UCSD-AML1 (cell line): Measurements from ENCODE around the gene FBXO44.
A peak's percentile ranks its signal among the peaks of the same experiment; 100 is the strongest.
"Not testable (repeated sequence)": the region's sequence is repeated elsewhere in the genome, so short reads cannot be mapped to it uniquely, and the experiment has no call there.

ENCODE experiments used
- DNase-seq: peaks from one replicate; lab custom pipeline; 2025; ENCODE audit not compliant: unreplicated experiment; lab: John Stamatoyannopoulos, UW

Gene FBXO44, protein sequence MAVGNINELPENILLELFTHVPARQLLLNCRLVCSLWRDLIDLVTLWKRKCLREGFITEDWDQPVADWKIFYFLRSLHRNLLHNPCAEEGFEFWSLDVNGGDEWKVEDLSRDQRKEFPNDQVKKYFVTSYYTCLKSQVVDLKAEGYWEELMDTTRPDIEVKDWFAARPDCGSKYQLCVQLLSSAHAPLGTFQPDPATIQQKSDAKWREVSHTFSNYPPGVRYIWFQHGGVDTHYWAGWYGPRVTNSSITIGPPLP

DNA sequence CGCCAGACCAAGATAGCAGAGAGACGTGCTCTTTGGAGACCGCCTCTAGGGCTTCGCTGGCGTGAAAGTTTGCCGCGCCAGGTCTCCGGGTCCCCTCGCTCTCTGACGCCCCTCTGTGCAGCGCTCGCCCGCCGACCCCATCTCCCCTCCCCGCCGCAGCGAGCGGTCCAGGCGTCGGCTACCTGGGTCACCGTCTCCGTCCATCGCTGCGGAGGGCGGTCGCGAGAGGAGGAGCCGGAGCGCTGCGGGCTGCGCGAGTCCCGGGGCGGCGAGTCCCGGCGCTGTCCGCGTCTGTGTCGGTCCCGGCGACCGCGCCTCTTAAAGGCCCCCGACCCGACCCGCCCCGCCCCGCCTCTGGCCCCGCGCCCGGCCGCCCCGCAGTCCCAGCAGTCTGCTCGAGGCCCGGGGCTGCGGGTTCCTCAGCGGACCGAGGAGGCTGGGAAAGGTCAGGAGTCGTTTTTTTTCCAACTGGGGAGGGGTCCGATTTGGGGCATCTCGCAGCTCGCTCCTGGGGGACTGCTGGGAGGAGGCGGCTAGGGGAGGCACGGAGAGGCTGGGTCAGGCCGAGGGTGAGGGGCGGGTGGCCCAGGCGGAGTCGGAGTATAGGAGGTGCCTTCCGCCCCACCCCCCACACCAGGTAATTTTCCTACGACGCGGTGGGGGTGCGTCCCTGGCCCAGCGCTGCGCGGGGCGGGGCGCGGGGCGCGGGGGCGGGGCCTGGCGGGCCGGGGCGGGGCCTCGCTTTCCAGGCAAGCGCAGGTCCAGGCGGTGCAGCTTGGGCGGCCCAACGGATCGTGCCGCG lies at the start of gene FBXO44, which contains the start of gene FBXO2:
TSS of gene FBXO44 (plus strand) at position 741 of the 802 bp plus-strand sequence. CDS start 959 bp downstream, outside the sequence.
TSS of gene FBXO2 (minus strand) at position 293 of the 802 bp plus-strand sequence. CDS start at position 204, 89 bp downstream.
- DNase-seq, result peak; percentile 19

DNA sequence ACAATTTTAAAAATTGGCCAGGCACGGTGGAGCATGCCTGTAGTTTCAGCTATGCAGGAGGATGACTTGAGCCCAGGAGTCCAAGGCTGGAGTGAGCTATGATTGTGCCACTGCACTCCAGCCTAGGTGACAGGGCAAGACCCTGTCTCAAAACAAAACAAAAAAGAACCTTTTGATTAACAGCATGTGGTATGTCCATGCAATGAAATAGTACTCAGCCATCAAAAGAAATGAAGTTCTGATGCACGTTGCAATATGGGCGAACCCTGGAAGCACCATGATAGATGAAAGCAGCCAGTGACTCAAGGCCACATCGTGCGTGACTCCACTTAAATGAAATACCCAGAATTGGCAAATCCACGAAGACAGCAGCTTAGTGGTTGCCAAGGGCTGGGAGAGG lies 47.9 kb upstream of the FBXO44 start:
- DNase-seq, result no peak

DNA sequence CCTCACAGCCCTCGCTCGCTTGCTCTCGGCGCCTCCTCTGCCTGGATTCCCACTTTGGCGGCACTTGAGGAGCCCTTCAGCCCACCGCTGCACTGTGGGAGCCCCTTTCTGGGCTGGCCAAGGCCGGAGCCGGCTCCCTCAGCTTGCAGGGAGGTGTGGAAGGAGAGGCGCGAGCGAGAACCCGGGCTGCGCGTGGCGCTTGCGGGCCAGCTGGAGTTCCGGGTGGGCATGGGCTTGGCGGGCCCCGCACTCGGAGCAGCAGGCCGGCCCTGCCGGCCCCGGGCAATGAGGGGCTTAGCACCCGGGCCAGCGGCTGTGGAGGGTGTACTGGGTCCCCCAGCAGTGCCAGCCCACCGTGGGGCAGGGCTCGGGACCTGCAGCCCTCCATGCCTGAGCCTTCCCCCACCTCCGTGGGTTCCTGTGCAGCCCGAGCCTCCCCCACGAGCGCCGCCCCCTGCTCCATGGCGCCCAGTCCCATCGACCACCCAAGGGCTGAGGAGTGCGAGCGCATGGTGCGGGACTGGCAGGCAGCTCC lies 46.0 kb upstream of the FBXO44 start:
- DNase-seq, result not testable (repeated sequence)

DNA sequence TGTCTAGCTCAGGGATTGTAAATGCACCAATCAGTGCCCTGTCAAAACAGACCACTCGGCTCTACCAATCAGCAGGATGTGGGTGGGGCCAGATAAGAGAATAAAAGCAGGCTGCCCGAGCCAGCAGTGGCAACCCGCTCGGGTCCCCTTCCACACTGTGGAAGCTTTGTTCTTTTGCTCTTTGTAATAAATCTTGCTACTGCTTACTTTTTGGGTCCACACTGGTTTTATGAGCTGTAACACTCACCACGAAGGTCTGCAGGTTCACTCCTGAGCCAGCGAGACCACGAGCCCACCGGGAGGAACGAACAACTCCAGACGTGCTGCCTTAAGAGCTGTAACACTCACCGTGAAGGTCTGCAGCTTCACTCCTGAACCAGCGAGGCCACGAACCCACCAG lies 45.3 kb upstream of the FBXO44 start:
- DNase-seq, result not testable (repeated sequence)

- no peak for DNase-seq
These were observed 44.0 kb upstream of the FBXO44 start for GRCh38 chr1:11610629-11611180.

GRCh38 chr1:11611638-11612327 lies 42.9 kb upstream of the FBXO44 start:
- no peak for DNase-seq

GRCh38 chr1:11613347-11613746 lies 41.3 kb upstream of the FBXO44 start:
- DNase-seq, result no peak

DNA sequence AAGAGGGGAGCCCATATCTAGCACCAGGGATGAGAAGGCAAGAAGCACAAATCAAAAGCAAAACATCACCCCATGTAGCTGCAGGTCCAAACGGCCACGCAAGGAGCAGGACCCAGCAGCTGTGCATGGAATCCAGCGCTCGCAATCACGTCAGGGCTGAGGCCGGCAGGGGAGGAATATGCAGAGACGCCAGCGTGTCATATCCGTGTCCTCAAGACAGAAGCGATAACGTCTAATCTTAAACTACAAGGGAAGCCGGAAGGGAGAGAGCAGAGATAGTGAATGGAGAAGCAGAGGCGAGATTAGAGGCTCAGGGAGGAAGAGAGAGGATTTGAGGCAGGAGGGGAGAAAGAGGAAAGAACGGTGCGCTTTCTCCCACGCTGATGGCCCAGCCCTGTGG lies 39.6 kb upstream of the FBXO44 start:
- DNase-seq, result no peak

DNA sequence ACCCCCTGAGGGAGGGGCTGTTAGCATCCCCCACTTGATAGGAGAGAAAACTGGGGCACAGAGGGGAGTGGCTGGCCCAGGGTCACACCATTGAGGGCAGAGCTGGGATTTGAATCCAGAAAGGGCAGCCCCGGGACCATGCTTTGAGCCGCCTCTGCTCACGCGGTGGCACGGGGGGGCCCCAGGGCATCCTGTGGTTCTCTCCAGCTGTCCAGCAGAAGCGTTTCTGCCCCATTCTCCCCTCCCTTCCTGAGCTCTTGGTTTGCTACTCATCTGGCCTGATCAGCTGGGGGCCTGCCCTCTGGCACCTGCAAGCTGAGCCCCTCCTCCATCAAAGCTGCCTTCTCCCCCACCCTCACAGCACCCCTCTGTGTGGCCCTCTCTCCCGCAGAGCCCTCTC lies 37.9 kb upstream of the FBXO44 start:
- no peak for DNase-seq

DNA sequence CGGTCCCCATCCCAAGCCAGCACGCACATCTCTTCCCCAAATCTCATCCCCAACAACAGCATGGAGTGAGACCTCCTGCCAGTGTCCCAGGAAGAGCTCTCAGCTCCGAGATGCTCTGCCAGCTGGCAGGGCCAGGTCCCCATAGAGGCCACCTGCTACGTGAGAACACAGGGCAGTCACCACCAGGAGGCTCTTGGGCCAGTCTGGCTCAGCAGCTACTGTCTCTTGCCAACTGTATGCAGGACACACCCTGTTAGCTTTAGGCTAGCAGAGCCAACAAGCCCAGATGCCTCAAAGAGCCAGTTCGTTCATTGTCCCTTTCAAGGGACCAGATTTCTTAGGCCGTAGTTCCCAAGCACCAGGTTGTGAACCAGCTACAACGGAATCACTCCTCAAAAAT lies 37.4 kb upstream of the FBXO44 start:
- DNase-seq, result no peak

DNA sequence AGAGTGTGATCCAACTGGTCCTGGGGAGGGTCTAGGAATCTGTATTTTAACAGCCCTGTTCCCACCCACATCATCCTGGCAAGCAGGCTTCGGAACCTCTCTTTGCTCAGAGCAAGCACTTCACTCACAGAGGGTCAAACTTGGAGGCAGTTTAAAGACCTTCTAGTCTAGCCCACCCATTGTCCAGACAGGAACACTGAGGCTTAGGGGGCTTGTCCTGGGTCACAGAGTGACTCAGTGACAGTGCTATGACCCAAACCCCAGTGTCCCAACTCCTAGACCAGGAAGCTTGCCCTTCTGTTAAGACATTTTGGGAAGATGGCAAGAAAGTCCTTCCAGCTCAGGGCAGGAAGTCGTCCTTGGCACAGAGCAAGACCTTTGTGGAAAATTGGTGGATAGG lies 36.9 kb upstream of the FBXO44 start:
- no peak for DNase-seq

DNA sequence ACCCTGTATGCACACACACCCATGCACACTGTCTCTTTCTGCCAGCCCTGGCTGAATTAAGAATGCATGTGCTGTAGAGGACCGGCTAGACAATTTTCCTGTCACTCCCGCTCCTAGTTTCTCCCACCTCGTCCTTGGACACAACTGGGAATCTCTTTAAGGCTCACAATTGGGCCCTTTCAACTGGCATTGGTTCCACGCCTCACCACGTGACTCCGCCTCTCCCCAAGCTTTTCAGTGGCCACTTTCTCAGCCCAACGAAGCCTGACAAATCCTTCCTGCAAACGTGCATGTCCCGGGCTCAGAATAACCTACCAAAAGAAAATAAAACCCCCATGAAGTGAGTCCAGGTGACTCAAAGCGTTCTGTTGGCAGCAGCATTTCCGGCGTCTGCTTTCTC lies 34.3 kb upstream of the FBXO44 start:
- DNase-seq, result no peak

DNA sequence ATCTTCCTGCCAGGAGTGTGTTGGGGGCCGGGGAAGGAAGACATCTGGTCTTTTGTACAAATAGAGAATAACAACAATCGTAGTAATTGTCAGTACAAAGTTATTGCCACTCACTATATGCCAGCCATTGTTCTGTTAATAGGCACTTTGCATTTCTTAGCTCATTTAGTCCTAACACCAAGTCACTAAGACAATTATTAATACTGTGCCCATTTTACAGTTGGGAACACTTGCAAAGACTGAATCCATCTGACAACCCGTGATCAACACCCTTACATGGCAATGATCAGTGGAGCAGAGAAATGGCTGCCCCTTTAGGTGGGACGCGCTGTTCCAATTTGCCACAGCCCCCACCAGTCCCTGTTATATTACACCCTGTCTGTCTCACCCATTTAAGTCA lies 33.8 kb upstream of the FBXO44 start:
- no peak for DNase-seq

DNA sequence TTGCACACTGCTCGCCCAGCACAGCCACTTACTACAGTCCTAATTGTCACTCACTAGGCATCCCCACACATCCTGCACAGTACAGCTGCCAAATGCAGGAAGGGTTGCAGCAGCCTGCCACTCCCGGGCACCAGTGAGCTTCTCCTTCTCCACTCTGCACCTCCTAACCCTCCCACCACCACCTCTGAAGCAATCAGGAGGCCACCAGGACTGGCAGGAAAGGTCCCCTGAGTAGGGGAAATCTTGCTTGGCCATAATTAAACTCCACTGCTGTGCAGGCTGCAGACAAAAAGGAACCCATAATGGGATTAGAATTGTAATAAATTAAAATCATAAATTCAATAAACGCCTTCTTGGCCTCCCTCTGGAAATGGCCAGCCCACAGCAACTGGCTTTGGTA lies 32.3 kb upstream of the FBXO44 start:
- no peak for DNase-seq

DNA sequence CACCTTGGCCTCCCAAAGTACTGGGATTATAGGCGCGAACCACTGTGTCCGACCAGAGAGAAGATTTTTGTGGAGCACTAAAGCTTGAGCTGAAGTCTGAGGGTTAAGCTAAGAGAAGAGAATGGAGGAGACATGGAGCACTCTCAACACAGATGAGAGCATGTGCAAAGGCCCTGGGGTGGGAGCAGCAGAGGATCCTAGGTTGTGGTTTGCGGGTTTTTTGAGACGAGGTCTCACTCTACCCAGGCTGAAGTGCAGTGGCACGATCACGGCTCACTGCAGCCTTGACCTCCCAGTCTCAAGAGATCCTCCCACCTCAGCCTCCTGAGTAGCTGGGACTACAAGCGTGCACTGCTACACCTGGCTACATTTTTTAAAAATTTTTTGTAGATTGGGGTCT lies 31.0 kb upstream of the FBXO44 start:
- DNase-seq, result no peak

- DNase-seq, result no peak
These were observed 28.1 kb upstream of the FBXO44 start for GRCh38 chr1:11626551-11626950.

DNA sequence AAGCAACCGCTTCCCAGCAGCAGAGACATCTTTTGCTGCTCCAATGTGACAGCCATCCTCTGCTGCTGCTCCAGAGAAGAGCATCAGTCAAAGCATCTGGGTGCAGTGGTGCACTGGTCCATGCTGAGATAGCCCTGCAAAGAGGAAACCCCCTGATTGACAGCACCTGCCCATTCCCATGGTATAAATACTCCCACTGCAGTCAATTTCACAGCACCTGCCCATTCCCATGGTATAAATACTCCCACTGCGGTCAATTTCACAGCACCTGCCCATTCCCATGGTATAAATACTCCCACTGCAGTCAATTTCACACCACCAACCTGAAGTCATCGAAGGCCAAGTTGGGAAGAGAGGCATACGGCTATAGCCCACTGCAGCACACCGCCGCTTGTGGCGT lies 25.9 kb upstream of the FBXO44 start:
- DNase-seq, result no peak

DNA sequence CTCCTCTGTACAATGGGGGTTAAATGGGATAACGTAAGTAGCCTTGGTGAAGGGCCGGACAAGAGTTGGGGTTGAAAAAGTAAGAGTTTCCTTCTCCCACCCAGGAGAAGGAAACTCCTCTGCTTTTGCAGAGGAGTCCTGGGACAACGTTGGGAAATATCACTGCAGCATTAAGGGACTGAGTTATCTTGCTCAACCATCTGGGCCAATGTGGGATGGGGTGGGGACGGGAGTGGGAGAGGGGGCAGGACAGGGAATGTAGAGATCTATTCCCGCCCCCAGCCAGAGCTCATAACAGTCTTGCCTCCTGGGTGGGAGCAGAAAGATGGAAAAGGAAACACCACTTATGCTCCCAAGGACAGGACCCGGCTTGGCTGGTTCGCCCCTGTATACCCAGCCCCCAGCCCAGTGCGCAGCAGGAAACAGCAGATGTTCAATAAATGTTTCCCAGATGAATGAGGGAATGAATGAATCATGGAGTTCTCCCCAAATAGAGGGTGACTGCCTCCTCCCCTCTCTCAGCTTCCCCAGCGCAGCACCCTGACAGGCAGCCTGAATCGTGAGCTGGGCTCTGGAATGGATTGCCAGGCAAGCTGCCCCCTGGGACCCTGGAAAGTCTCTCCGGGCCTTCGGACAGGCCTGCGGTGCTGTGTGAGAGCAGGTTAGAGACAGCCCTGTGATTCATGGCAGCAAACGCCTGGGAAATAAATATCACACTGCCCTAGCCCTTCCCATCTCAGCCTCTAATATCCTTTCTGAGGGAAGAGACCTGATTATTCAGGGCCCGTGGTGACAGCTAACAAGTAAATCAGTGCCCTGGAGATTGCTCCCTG lies 25.3 kb upstream of the FBXO44 start:
- DNase-seq, result no peak

DNA sequence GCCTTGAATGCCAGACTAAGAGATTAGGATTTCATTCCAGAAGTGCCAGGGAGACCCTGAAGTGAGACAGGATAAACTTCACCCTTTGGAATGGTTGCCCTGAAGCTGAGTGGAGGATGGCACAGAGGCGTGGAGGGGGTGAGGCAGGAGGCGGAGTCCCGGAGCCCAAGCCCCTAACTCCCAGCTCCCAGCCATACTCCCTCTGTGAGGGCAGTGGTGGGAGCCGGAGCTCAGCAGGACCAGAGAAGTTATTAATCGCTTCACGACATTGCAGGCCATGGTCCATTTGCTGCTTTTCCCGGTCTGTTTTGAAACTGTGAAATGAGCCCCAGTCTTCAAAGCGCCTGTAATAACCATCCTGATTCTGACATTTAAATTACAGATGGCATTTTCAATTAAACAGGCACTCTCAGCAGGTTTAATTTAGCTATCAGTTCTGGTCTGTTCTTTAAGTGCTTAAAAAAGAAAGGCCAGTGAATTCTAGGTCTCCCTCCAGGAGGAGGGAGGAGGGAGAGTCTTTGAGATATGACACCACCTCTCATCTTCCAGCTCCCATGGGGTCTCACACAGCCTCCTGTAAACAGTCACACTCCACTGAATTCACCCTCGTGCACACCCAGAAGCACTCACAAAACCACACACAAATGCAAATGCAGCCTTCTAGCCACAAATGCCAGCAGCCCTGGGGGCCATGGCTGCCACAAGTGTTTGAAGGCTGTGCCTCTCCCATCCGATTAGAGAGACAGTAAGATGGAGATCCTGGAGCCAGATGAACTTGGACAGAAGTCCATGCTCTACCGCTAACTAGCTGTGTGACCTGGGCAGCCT lies 20.1 kb upstream of the FBXO44 start:
- no peak for DNase-seq

GRCh38 chr1:11638121-11638520 lies 16.6 kb upstream of the FBXO44 start:
- no peak for DNase-seq
